Astrocyte (in vitro differentiated cells and primary cell): ENCODE measurements around the gene GRK5.
"Not testable (repeated sequence)": the region's sequence is repeated elsewhere in the genome, so short reads cannot be mapped to it uniquely, and the experiment has no call there.

Experiments used
- EZH2 ChIP-seq: IDR thresholded peaks from 2 replicates; pipeline ENCODE4 v1.6.1; 2012; ENCODE audit warnings: mild to moderate bottlenecking, low read length, inconsistent platforms; ENCODE audit not compliant: insufficient read depth
- TF ChIP-seq, protein P1 (sequence below): IDR thresholded peaks from 2 replicates; pipeline ENCODE4 v1.5.1; 2011; ENCODE audit warnings: low read depth, mild to moderate bottlenecking, inconsistent platforms, low read length, moderate library complexity; ENCODE audit not compliant: insufficient read depth

DNA sequence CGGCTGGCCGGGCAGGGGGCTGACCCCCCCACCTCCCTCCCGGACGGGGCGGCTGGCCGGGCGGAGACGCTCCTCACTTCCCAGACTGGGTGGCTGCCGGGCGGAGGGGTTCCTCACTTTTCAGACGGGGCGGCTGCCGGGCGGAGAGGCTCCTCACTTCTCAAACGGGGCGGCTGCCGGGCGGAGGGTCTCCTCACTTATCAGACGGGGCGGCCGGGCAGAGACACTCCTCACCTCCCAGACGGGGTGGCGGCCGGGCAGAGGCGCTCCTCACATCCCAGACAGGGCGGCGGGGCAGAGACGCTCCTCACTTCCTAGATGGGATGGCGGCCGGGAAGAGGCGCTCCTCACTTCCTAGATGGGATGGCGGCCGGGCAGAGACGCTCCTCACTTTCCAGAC is 53.6 kb downstream of the GRK5 start:
- TF ChIP-seq, protein P1, sequence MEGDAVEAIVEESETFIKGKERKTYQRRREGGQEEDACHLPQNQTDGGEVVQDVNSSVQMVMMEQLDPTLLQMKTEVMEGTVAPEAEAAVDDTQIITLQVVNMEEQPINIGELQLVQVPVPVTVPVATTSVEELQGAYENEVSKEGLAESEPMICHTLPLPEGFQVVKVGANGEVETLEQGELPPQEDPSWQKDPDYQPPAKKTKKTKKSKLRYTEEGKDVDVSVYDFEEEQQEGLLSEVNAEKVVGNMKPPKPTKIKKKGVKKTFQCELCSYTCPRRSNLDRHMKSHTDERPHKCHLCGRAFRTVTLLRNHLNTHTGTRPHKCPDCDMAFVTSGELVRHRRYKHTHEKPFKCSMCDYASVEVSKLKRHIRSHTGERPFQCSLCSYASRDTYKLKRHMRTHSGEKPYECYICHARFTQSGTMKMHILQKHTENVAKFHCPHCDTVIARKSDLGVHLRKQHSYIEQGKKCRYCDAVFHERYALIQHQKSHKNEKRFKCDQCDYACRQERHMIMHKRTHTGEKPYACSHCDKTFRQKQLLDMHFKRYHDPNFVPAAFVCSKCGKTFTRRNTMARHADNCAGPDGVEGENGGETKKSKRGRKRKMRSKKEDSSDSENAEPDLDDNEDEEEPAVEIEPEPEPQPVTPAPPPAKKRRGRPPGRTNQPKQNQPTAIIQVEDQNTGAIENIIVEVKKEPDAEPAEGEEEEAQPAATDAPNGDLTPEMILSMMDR: not testable (repeated sequence)
- TF ChIP-seq EZH2: not testable (repeated sequence)
